HepG2 (cell line): Measurements from ENCODE around the gene LBX1.

Experiments used
- CTCF ChIP-seq: sonication (generic); formaldehyde crosslinking; IDR thresholded peaks from 2 replicates; pipeline ENCODE4 v1.5.0; 2020; ENCODE audit warnings: mild to moderate bottlenecking, missing genetic modification reagents, moderate library complexity
- HDAC6 ChIP-seq: fragments of 200-600 bp; sonication (generic); IDR thresholded peaks from 2 replicates; pipeline ENCODE4 v1.7.0; 2017; ENCODE audit warnings: mild to moderate bottlenecking, antibody characterized with exemption, low read length, low read depth
- NFRKB ChIP-seq: fragments of 450-650 bp; IDR thresholded peaks from 2 replicates; pipeline ENCODE4 v1.6.1; 2017
- REST ChIP-seq, 2 experiments: IDR thresholded peaks; 2 replicates each; pipeline ENCODE4 v1.6.1; 2011 to 2012; ENCODE audit warnings: low read length in 2 of 2, borderline replicate concordance in 1 of 2, low read depth in 1 of 2, mild to moderate bottlenecking in 1 of 2, moderate library complexity in 1 of 2
- SKIL ChIP-seq: sonication (generic); formaldehyde crosslinking; IDR thresholded peaks from 2 replicates; pipeline ENCODE4 v1.8.0; 2022; ENCODE audit warnings: missing genetic modification reagents, mild to moderate bottlenecking, moderate library complexity, borderline replicate concordance
- ZBTB21 ChIP-seq: sonication (generic); formaldehyde crosslinking; IDR thresholded peaks from 2 replicates; pipeline ENCODE4 v1.4.0; 2020; ENCODE audit warnings: missing genetic modification reagents
- ZNF773 ChIP-seq: sonication (generic); formaldehyde crosslinking; IDR thresholded peaks from 2 replicates; pipeline ENCODE4 v1.4.0; 2020; ENCODE audit warnings: missing genetic modification reagents, borderline replicate concordance
- ZSCAN5A ChIP-seq: sonication (generic); formaldehyde crosslinking; IDR thresholded peaks from 2 replicates; pipeline ENCODE4 v1.8.0; 2022; ENCODE audit warnings: mild to moderate bottlenecking, missing genetic modification reagents, borderline replicate concordance
- TF ChIP-seq, protein P1 (sequence below): sonication (generic); formaldehyde crosslinking; IDR thresholded peaks from 2 replicates; pipeline ENCODE4 v1.4.0; 2020; ENCODE audit warnings: missing genetic modification reagents

- TF ChIP-seq REST (IDR thresholded peaks at IDR 0.05; ENCODE audit: borderline replicate concordance in 1 of 2, low read depth in 1 of 2, low read length in 2 of 2) (no peak), ZBTB21 (CRISPR knock-in tag) (no peak), NFRKB (no peak), ZNF773 (no peak), SKIL (no peak), CTCF (no peak), HDAC6 (no peak), ZSCAN5A (CRISPR knock-in tag) (no peak)
- TF ChIP-seq, protein P1, sequence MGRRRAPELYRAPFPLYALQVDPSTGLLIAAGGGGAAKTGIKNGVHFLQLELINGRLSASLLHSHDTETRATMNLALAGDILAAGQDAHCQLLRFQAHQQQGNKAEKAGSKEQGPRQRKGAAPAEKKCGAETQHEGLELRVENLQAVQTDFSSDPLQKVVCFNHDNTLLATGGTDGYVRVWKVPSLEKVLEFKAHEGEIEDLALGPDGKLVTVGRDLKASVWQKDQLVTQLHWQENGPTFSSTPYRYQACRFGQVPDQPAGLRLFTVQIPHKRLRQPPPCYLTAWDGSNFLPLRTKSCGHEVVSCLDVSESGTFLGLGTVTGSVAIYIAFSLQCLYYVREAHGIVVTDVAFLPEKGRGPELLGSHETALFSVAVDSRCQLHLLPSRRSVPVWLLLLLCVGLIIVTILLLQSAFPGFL (CRISPR knock-in tag), result no peak
Observed at GRCh38 chr10:101257491-101257890, 28.2 kb upstream of the LBX1 start.
